Measurements from ENCODE around the gene TMBIM1.

GRCh38 chr2:218331745-218332144, 39.4 kb upstream of the TMBIM1 start:
- TF ChIP-seq CTCF (IDR thresholded peaks at IDR 0.05) (no peak), POLR2A (IDR thresholded peaks at IDR 0.05) (no peak)
